Muscle of leg (tissue), 11 donors: ENCODE measurements around the gene MAPK8IP3. TPM values are rescaled to one million over a fixed set of nuclear protein-coding genes. Genes with fewer than 3 reads are reported as not detected.

Experiments
- DNase-seq: peaks from one replicate; pipeline ENCODE4 v3.0.0; 2013
- H3K27ac ChIP-seq: one replicate; pipeline ENCODE4 v1.5.1; 2013; ENCODE audit warnings: mild to moderate bottlenecking, low read length, control low read depth
- H3K27me3 ChIP-seq: one replicate; pipeline ENCODE4 v1.6.1; 2013; ENCODE audit warnings: low read length; ENCODE audit not compliant: control insufficient read depth, insufficient read depth
- H3K36me3 ChIP-seq: one replicate; pipeline ENCODE4 v1.6.1; 2013; ENCODE audit warnings: low read length; ENCODE audit not compliant: control insufficient read depth, insufficient read depth
- H3K4me1 ChIP-seq: one replicate; pipeline ENCODE4 v1.6.1; 2013; ENCODE audit warnings: low read length; ENCODE audit not compliant: control insufficient read depth, insufficient read depth
- H3K4me3 ChIP-seq: one replicate; pipeline ENCODE4 v1.5.1; 2013; ENCODE audit warnings: low read length, control low read depth
- H3K9me3 ChIP-seq: replicated peaks from 2 replicates; pipeline ENCODE4 v1.6.1; 2013; ENCODE audit warnings: low read depth, low read length; ENCODE audit not compliant: control insufficient read depth
- WGBS: methylation state at CpG from one replicate; pipeline ENCODE4 v1.1.5; 2013; ENCODE audit warnings: missing lambda C conversion rate; ENCODE audit not compliant: insufficient coverage; 5-methylcytosine and 5-hydroxymethylcytosine counted together
- polyA plus RNA-seq, 8 donors: library from polyadenylated mRNA; unstranded; fragments of 120-200 nt; gene quantifications; one replicate each; pipeline versions ENCODE4 v1.2.1 to v1.2.3, GENCODE V29; 2013; ENCODE audit warnings: inconsistent platforms in 1 of 8, low replicate concordance in 1 of 8; ENCODE audit not compliant: insufficient read length in 8 of 8, insufficient read depth in 1 of 8
- total RNA-seq: library from RNA; stranded (reverse); fragments of 120-200 nt; gene quantifications from one replicate; pipeline ENCODE4 v1.2.4, GENCODE V29; 2013

Gene MAPK8IP3
- total and polyA plus RNA-seq, 9 donors = 35.6 to 64.3 (median 50.5) TPM

DNA sequence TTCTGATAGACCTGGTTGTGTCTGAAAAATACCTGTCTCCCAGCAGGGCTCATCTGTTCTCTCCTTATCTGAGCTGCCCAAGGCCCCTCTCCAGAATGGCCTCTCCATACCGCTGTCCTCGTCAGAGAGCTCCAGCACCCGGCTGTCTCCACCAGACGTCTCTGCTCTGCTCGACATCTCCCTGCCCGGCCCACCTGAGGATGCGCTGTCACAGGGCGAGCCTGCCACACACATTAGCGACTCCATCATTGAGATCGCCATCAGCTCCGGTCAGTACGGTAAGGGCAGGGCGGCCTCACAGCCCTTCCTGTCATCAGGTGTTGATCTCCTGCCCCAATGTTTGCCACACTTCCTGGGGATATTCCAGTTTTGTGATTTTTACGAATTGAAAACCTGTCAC is 38.1 kb upstream of the MAPK8IP3 start:
- 92% methylated on average over 13 of the region's 14 CpGs for WGBS

DNA sequence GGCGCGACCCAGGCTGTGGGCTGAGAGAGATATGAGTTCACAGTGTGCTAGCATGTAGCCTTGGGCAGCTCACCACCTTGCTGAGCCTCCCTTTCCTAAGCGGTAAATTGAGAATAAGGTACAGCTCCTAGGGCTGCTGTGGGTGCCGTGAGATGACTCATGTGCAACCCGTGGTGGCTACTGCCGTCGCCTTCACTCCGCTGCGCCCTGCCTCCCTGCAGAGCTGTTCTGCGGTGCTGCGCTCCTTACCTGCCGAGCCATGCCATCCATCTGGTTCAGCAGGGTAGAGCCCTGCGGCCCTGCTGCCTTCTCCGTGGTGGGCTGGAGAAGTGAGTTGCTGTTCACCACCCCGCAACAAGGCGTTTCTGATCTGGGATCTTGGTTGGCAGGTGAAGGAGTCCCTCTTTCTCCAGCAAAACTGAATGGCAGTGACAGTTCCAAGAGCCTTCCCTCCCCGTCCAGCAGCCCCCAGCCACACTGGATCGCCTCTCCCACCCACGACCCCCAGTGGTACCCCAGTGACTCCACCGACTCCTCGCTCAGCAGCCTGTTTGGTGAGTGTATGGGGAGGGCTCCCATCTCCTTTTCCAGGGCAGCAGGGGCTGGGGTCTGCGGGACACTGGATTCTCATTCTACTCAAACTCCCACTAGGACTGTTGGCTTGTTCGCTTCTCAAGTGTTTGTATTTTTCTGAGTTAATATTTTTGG is 37.2 kb upstream of the MAPK8IP3 start:
- no peaks in the 10 kb centered on the region for H3K9me3 ChIP-seq
- no peaks in the 10 kb centered on the region for H3K27me3 ChIP-seq
- H3K27ac ChIP-seq = no peak overlapping the region
- no peaks in the 10 kb centered on the region for H3K4me1 ChIP-seq
- peaks cover 98% of the 10 kb centered on the region for H3K36me3 ChIP-seq
- H3K4me3 ChIP-seq = no peak overlapping the region
- 94% methylated on average over 15 of the region's 23 CpGs for WGBS
- no peak for DNase-seq

More for the DNA sequence above, 38.1 kb upstream of the MAPK8IP3 start:
- no peak for DNase-seq
- Histone ChIP-seq H3K9me3 (no peaks in the 10 kb centered on the region), H3K4me1 (no peaks in the 10 kb centered on the region), H3K27ac (no peak overlapping the region), H3K27me3 (no peaks in the 10 kb centered on the region), H3K4me3 (no peak overlapping the region), H3K36me3 (peaks cover 97% of the 10 kb centered on the region)

DNA sequence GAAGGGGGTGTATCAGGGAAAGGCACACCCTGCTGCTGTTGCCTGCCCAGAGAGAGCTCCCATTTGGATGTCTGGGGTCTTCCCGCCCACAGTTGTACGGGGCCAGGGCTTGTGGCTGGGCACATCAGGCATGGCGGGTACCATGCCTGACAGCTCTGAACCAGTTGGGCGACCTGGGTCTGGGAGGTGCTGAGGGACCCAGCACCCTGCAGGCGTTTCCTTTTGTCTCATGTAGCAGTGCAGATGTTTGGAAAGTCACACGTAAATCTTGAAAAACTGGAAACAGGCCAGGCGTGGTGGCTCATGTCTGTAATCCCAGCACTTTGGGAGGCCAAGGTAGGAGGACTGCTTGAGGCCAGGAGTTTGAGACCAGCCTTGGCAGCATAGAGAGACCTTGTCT is 36.3 kb upstream of the MAPK8IP3 start:
- WGBS = 86% methylated on average over 7 of the region's 7 CpGs
- Histone ChIP-seq H3K4me1 (peaks cover 3% of the 10 kb centered on the region), H3K27me3 (no peaks in the 10 kb centered on the region), H3K4me3 (no peak overlapping the region), H3K9me3 (no peaks in the 10 kb centered on the region), H3K36me3 (peaks cover 98% of the 10 kb centered on the region), H3K27ac (no peak overlapping the region)
- DNase-seq = no peak

- DNase-seq = no peak
- H3K9me3 ChIP-seq = no peaks in the 10 kb centered on the region
- H3K4me3 ChIP-seq = no peak overlapping the region
- no peak overlapping the region for H3K27ac ChIP-seq
- H3K36me3 ChIP-seq = peaks cover 98% of the 10 kb centered on the region
- peaks cover 3% of the 10 kb centered on the region for H3K4me1 ChIP-seq
- no peaks in the 10 kb centered on the region for H3K27me3 ChIP-seq
- 92% methylated on average over 19 of the region's 19 CpGs for WGBS
These were observed 35.6 kb upstream of the MAPK8IP3 start for GRCh38 chr16:1670371-1670770.

- Histone ChIP-seq H3K9me3 (no peaks in the 10 kb centered on the region), H3K27me3 (no peaks in the 10 kb centered on the region), H3K4me3 (no peak overlapping the region), H3K27ac (no peak overlapping the region), H3K4me1 (peaks cover 3% of the 10 kb centered on the region), H3K36me3 (peaks cover 98% of the 10 kb centered on the region)
- no peak for DNase-seq
- WGBS = 87% methylated on average over 7 of the region's 7 CpGs
These were observed 35.1 kb upstream of the MAPK8IP3 start for GRCh38 chr16:1670866-1671265.

DNA sequence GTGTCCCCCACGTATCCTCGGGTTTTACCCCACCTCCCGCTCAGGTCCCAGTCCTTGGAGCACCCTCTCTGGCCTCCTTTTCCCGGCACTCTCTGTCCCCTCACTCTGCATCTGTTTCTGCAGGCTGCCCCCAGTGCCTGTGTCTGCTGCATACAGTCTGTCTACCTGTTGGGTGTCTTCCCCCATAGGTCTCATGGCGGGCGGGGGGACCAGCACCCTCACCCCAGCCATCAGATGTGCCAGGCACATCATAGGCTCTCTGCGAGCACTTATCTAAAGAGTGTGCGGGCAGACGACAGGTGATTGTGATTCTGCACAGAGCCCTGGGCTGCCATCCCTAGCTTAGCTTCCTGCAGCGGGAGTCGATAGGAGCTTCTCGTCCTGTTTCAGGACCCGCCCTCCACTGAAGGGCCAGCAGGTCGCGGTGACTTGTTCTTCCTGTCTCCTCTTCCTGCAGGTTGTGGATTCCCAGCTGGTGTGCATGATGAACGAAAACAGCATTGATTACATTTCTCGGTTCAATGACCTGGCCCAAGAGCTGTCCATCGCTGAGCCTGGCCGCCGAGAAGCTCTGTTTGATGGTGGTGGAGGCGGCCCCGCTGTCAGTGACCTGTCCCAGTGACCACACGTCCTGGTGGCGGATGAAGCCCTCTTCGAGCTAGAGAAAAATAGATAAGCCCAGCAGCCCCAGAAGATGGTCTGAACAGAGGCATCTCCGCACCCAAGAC is 32.4 kb upstream of the MAPK8IP3 start:
- H3K27me3 ChIP-seq = no peaks in the 10 kb centered on the region
- DNase-seq = no peak
- no peak overlapping the region for H3K4me3 ChIP-seq
- peaks cover 82% of the 10 kb centered on the region for H3K36me3 ChIP-seq
- WGBS = 95% methylated on average over 25 of the region's 26 CpGs
- no peak overlapping the region for H3K27ac ChIP-seq
- no peaks in the 10 kb centered on the region for H3K9me3 ChIP-seq
- H3K4me1 ChIP-seq = peaks cover 4% of the 10 kb centered on the region

DNA sequence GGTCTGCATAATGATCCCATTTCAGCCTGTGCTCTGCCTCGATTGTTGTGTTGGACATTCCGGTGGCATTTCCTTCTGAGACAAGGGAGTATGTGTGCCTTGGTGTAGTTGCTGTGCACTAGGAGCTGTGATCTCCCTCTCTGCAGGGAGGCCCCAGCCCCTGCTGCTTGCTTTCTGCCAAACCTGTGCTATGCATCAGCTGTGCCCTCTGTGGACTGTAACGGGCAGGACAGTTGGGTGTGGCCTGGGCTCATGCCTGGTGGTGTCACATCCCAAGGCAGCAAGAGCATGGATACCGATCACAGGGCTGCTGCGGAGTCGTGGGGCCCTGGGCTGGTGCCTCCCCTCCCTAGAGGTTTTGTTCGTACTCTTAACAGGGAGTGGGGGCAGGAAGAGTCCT is 31.7 kb upstream of the MAPK8IP3 start:
- DNase-seq = no peak
- 64% methylated on average over 4 of the region's 7 CpGs for WGBS
- H3K27me3 ChIP-seq = no peaks in the 10 kb centered on the region
- peaks cover 9% of the 10 kb centered on the region for H3K4me1 ChIP-seq
- H3K9me3 ChIP-seq = no peaks in the 10 kb centered on the region
- H3K4me3 ChIP-seq = no peak overlapping the region
- no peak overlapping the region for H3K27ac ChIP-seq
- peaks cover 75% of the 10 kb centered on the region for H3K36me3 ChIP-seq

DNA sequence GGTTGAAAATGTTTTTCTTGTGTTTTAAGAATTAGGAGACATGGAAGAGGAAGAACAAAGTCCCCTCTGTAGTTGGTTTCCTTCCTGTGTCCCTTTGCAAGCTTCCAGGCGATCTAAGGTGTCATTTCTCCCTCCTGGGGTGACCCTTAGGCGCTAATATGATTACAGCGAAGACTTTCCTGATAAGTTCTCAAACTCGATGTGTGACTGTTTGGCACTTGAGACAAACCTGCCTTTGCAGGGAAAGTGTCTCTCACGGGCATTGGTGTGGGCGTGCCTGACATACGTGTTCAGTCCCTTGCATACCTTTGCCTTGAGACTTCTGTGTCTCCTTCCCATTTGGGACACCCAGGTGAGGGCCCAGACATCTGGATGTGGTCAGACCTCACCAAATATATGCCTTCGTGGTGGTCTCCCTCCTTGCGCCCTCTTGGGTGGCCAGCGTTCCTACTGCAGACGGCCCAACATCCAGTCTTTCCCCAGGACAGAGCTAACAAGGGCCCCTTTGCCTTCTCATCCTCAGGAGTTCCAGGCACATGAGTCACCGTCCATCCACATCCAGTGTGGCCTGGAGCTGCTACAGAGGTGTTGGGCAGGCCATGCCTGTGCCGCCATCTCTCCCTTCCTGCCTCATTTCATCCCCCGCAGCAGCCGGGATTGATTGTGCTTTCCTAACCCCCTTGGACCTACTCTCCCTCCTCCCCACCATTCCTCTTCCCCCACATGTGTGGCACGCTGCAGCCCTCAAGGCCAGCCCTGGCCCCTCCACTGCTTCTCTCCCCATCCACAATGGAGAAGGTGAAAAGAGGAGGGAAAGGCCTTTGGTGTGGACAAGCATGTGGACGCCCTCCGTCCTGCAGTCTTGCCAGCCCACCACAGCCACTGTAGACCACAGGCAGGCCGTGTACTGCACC is 31.0 kb upstream of the MAPK8IP3 start:
- 88% methylated on average over 17 of the region's 19 CpGs for WGBS
- no peak overlapping the region for H3K27ac ChIP-seq
- no peaks in the 10 kb centered on the region for H3K27me3 ChIP-seq
- H3K36me3 ChIP-seq = peaks cover 68% of the 10 kb centered on the region
- H3K4me3 ChIP-seq = no peak overlapping the region
- H3K4me1 ChIP-seq = peaks cover 9% of the 10 kb centered on the region
- no peak for DNase-seq
- no peaks in the 10 kb centered on the region for H3K9me3 ChIP-seq

GRCh38 chr16:1676661-1677060 is 29.3 kb upstream of the MAPK8IP3 start:
- Histone ChIP-seq H3K9me3 (no peaks in the 10 kb centered on the region), H3K4me3 (no peak overlapping the region)
- WGBS = 97% methylated on average over 5 of the region's 12 CpGs

DNA sequence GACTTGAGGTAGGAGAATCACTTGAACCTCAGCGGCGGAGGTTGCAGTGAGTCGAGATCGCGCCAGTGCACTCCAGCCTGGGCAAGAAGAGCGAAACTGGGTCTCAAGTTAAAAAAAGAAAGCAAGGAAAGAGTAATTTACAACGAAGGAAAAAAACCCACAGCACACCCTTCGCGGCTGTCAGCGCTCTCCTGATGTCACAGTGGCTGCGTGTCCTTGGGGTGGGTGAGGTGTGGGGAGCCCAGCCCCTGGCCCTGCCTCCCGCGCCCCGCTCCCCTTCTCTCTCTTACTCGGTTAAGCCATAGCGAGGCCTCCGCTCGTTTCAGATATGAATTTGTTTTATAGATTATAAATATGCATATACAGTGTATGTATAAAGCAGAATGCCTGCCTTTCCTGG is 28.7 kb upstream of the MAPK8IP3 start:
- Histone ChIP-seq H3K27me3 (no peaks in the 10 kb centered on the region), H3K4me3 (peak overlapping the region; percentile 17), H3K4me1 (peaks cover 9% of the 10 kb centered on the region), H3K27ac (no peak overlapping the region), H3K9me3 (no peaks in the 10 kb centered on the region), H3K36me3 (peaks cover 47% of the 10 kb centered on the region)
- DNase-seq = no peak
- 82% methylated on average over 5 of the region's 18 CpGs for WGBS

More at GRCh38 chr16:1676661-1677060, 29.3 kb upstream of the MAPK8IP3 start:
- no peak for DNase-seq
- Histone ChIP-seq H3K27ac (no peak overlapping the region), H3K36me3 (peaks cover 54% of the 10 kb centered on the region), H3K27me3 (no peaks in the 10 kb centered on the region), H3K4me1 (peaks cover 9% of the 10 kb centered on the region)
